Activated CD8-positive, alpha-beta memory T cell treated with anti-CD3 and anti-CD28 coated beads, Interleukin-2, amount 10 ng/mL, durations not matched to agents 7 days and 5 days (primary cell): Measurements from ENCODE around the gene PPP2R5D. TPM values are rescaled to one million over a fixed set of nuclear protein-coding genes. Genes with fewer than 3 reads are reported as not detected.

ENCODE experiments used
- ATAC-seq: fragments of 150-1000 bp; cut with Tn5 transposase; one replicate; pipeline ENCODE4 v1.10.0; 2021; ENCODE audit warnings: moderate library complexity
- CTCF ChIA-PET: fragments of 350-600 bp; sonication (Branson Sonifier 250); formaldehyde crosslinking; loops from one replicate; lab custom pipeline; 2021; ENCODE audit warnings: antibody characterized with exemption; lab: Charles Lee
- DNase-seq: peaks from one replicate; pipeline ENCODE4 v3.0.0-alpha.2; 2020
- H3K27ac Mint-ChIP-seq: one replicate; pipeline ENCODE4 v1.8.0; 2021; ENCODE audit warnings: mild to moderate bottlenecking, mixed read lengths
- H3K27me3 Mint-ChIP-seq: one replicate; pipeline ENCODE4 v1.8.0; 2021; ENCODE audit warnings: mixed read lengths
- H3K36me3 Mint-ChIP-seq: one replicate; pipeline ENCODE4 v1.8.0; 2021; ENCODE audit warnings: mild to moderate bottlenecking, mixed read lengths
- H3K4me1 Mint-ChIP-seq: one replicate; pipeline ENCODE4 v1.8.0; 2021; ENCODE audit warnings: mixed read lengths
- H3K4me3 Mint-ChIP-seq: one replicate; pipeline ENCODE4 v1.8.0; 2021; ENCODE audit warnings: mild to moderate bottlenecking, moderate library complexity, mixed read lengths
- H3K9me3 Mint-ChIP-seq: one replicate; pipeline ENCODE4 v1.8.0; 2022; ENCODE audit warnings: low read depth, mixed read lengths
- total RNA-seq, 2 experiments: library from RNA; stranded (reverse); gene quantifications; one replicate each; pipeline ENCODE4 v1.2.3, GENCODE V29; 2021

Gene PPP2R5D
- total RNA-seq, 2 experiments from 2014 or later: 53.0 to 58.4 TPM

GRCh38 chr6:42968783-42969182 lies 15.6 kb upstream of the PPP2R5D start:
- Mint-ChIP-seq H3K4me1 (peaks cover 2% of the 10 kb centered on the region), H3K27ac (no peak overlapping the region), H3K27me3 (no peaks in the 10 kb centered on the region), H3K4me3 (no peak overlapping the region), H3K9me3 (no peaks in the 10 kb centered on the region), H3K36me3 (peaks cover 2% of the 10 kb centered on the region)
- no peak for ATAC-seq
- CTCF ChIA-PET: no interaction called here
- no peak for DNase-seq

- H3K4me1 Mint-ChIP-seq: peaks cover 2% of the 10 kb centered on the region
- no peaks in the 10 kb centered on the region for H3K9me3 Mint-ChIP-seq
- no peaks in the 10 kb centered on the region for H3K27me3 Mint-ChIP-seq
- CTCF ChIA-PET: no interaction called here
- DNase-seq (no peak), ATAC-seq (no peak)
- peaks cover 2% of the 10 kb centered on the region for H3K36me3 Mint-ChIP-seq
- no peak overlapping the region for H3K27ac Mint-ChIP-seq
- H3K4me3 Mint-ChIP-seq: no peak overlapping the region
Measured at GRCh38 chr6:42969431-42969830, 14.9 kb upstream of the PPP2R5D start.

- ATAC-seq: no peak
- no peaks in the 10 kb centered on the region for H3K27me3 Mint-ChIP-seq
- no peak overlapping the region for H3K27ac Mint-ChIP-seq
- H3K4me1 Mint-ChIP-seq: peaks cover 4% of the 10 kb centered on the region
- no peak overlapping the region for H3K4me3 Mint-ChIP-seq
- no peak for DNase-seq
- peaks cover 2% of the 10 kb centered on the region for H3K36me3 Mint-ChIP-seq
- CTCF ChIA-PET: no interaction called here
- no peaks in the 10 kb centered on the region for H3K9me3 Mint-ChIP-seq
Measured at GRCh38 chr6:42969934-42970333, 14.4 kb upstream of the PPP2R5D start.

GRCh38 chr6:42970871-42971612 lies 13.3 kb upstream of the PPP2R5D start:
- H3K4me1 Mint-ChIP-seq: peaks cover 9% of the 10 kb centered on the region
- CTCF ChIA-PET: interaction anchor here (1.3 kb wide), 1 partner anchor 173 kb away, joined by 3 read pairs; no protein-coding TSS in a partner anchor
- no peaks in the 10 kb centered on the region for H3K9me3 Mint-ChIP-seq
- H3K27ac Mint-ChIP-seq: no peak overlapping the region
- ATAC-seq (no peak), DNase-seq (no peak)
- no peak overlapping the region for H3K4me3 Mint-ChIP-seq
- no peaks in the 10 kb centered on the region for H3K27me3 Mint-ChIP-seq
- H3K36me3 Mint-ChIP-seq: peaks cover 4% of the 10 kb centered on the region

- DNase-seq (no peak), ATAC-seq (no peak)
- Mint-ChIP-seq H3K27me3 (no peaks in the 10 kb centered on the region), H3K27ac (no peak overlapping the region), H3K36me3 (peaks cover 7% of the 10 kb centered on the region), H3K9me3 (no peaks in the 10 kb centered on the region), H3K4me3 (no peak overlapping the region), H3K4me1 (peaks cover 15% of the 10 kb centered on the region)
- CTCF ChIA-PET: interaction anchor here (1.3 kb wide), 1 partner anchor 172 kb away, joined by 3 read pairs; no protein-coding TSS in a partner anchor
Measured at GRCh38 chr6:42971746-42972327, 12.5 kb upstream of the PPP2R5D start.

- ATAC-seq: no peak
- Mint-ChIP-seq H3K4me1 (peaks cover 24% of the 10 kb centered on the region), H3K36me3 (peaks cover 15% of the 10 kb centered on the region), H3K9me3 (no peaks in the 10 kb centered on the region), H3K4me3 (no peak overlapping the region), H3K27me3 (no peaks in the 10 kb centered on the region), H3K27ac (no peak overlapping the region)
- CTCF ChIA-PET: no interaction called here
- no peak for DNase-seq
Measured at GRCh38 chr6:42973926-42974325, 10.4 kb upstream of the PPP2R5D start.

- no peak for ATAC-seq
- no peak for DNase-seq
- no peak overlapping the region for H3K4me3 Mint-ChIP-seq
- H3K4me1 Mint-ChIP-seq: peaks cover 35% of the 10 kb centered on the region
- CTCF ChIA-PET: interaction anchor here (1.0 to 1.5 kb wide), 2 partner anchors 11 to 169 kb away, joined by 3 to 7 read pairs; no protein-coding TSS in a partner anchor
- H3K27me3 Mint-ChIP-seq: no peaks in the 10 kb centered on the region
- no peaks in the 10 kb centered on the region for H3K9me3 Mint-ChIP-seq
- H3K27ac Mint-ChIP-seq: no peak overlapping the region
- H3K36me3 Mint-ChIP-seq: peaks cover 15% of the 10 kb centered on the region
Measured at GRCh38 chr6:42974919-42975505, 9.4 kb upstream of the PPP2R5D start.

- Mint-ChIP-seq H3K27me3 (no peaks in the 10 kb centered on the region), H3K4me1 (peaks cover 38% of the 10 kb centered on the region), H3K4me3 (peak overlapping the region; percentile 84), H3K27ac (peak overlapping the region; percentile 87), H3K36me3 (peaks cover 13% of the 10 kb centered on the region), H3K9me3 (no peaks in the 10 kb centered on the region)
- ATAC-seq: no peak
- no peak for DNase-seq
- CTCF ChIA-PET: interaction anchor here (1.0 to 2.8 kb wide), 10 partner anchors 32 to 431 kb away, joined by 3 to 16 read pairs (median 4); partner anchors contain the start of genes CNPY3, KLHDC3 and MEA1
Measured at GRCh38 chr6:42978487-42978838, 5.9 kb upstream of the PPP2R5D start.

- ATAC-seq (peak; percentile 95), DNase-seq (peak; percentile 98)
- no peaks in the 10 kb centered on the region for H3K27me3 Mint-ChIP-seq
- no peaks in the 10 kb centered on the region for H3K9me3 Mint-ChIP-seq
- CTCF ChIA-PET: interaction anchor here (0.8 to 2.8 kb wide), 12 partner anchors 9 to 431 kb away, joined by 3 to 16 read pairs (median 4); partner anchors contain the start of genes CNPY3, KLHDC3 and MEA1
- peaks cover 43% of the 10 kb centered on the region for H3K4me1 Mint-ChIP-seq
- H3K4me3 Mint-ChIP-seq: peak within 1 kb of the TSS; percentile 84
- H3K27ac Mint-ChIP-seq: peak within 1 kb of the TSS; percentile 97
- peaks cover 13% of the 10 kb centered on the region for H3K36me3 Mint-ChIP-seq
Measured at GRCh38 chr6:42978839-42979522, 5.4 kb upstream of the PPP2R5D start, which contains the start of gene PEX6. Gene PEX6, minus strand, starts transcription at chr6:42979181. Its CDS starts 31 bp downstream, at chr6:42979150.

GRCh38 chr6:42979523-42980177 lies 4.7 kb upstream of the PPP2R5D start:
- peak; percentile 4 for ATAC-seq
- Mint-ChIP-seq H3K36me3 (peaks cover 13% of the 10 kb centered on the region), H3K4me1 (peaks cover 44% of the 10 kb centered on the region), H3K27ac (peak overlapping the region; percentile 97), H3K27me3 (no peaks in the 10 kb centered on the region), H3K4me3 (peak overlapping the region; percentile 84), H3K9me3 (no peaks in the 10 kb centered on the region)
- CTCF ChIA-PET: interaction anchor here (0.8 to 2.8 kb wide), 12 partner anchors 9 to 432 kb away, joined by 3 to 16 read pairs (median 4); partner anchors contain the start of genes CNPY3, KLHDC3 and MEA1
- DNase-seq: no peak

GRCh38 chr6:42981836-42982235 lies 2.5 kb upstream of the PPP2R5D start:
- no peaks in the 10 kb centered on the region for H3K9me3 Mint-ChIP-seq
- no peak for ATAC-seq
- no peak for DNase-seq
- CTCF ChIA-PET: interaction anchor here (0.7 to 1.4 kb wide), 2 partner anchors 33 to 162 kb away, joined by 3 read pairs; no protein-coding TSS in a partner anchor
- no peak overlapping the region for H3K4me3 Mint-ChIP-seq
- H3K36me3 Mint-ChIP-seq: peaks cover 9% of the 10 kb centered on the region
- H3K27me3 Mint-ChIP-seq: no peaks in the 10 kb centered on the region
- H3K4me1 Mint-ChIP-seq: peaks cover 48% of the 10 kb centered on the region
- H3K27ac Mint-ChIP-seq: no peak overlapping the region

GRCh38 chr6:42984924-42985475 lies 630 bp downstream of the PPP2R5D start:
- peaks cover 39% of the 10 kb centered on the region for H3K4me1 Mint-ChIP-seq
- H3K9me3 Mint-ChIP-seq: no peaks in the 10 kb centered on the region
- no peaks in the 10 kb centered on the region for H3K27me3 Mint-ChIP-seq
- peaks cover 5% of the 10 kb centered on the region for H3K36me3 Mint-ChIP-seq
- H3K4me3 Mint-ChIP-seq: peak overlapping the region; percentile 86
- ATAC-seq (no peak), DNase-seq (peak; percentile 49)
- H3K27ac Mint-ChIP-seq: peak overlapping the region; percentile 78
- CTCF ChIA-PET: interaction anchor here (1.2 to 1.4 kb wide), 5 partner anchors 11 to 158 kb away, joined by 3 to 7 read pairs (median 4); partner anchors contain the start of genes CNPY3 and CUL7
